GM23338 (cell line): Measurements from ENCODE around the gene EMC6. TPM values are rescaled to one million over a fixed set of nuclear protein-coding genes. Genes with fewer than 3 reads are reported as not detected.

Experiments used
- ATAC-seq: fragments of 200-7000 bp; cut with Tn5 transposase; 3 replicates; pipeline ENCODE4 v1.9.1; 2020
- DNase-seq: peaks from one replicate; pipeline ENCODE4 v3.0.0-alpha.2; 2015; ENCODE audit warnings: low spot score
- H2AFZ ChIP-seq: fragments of 200-600 bp; sonication (generic); 2 replicates; pipeline ENCODE4 v1.8.0; 2016; ENCODE audit warnings: antibody characterized with exemption, mild to moderate bottlenecking, moderate library complexity
- H3F3A ChIP-seq: fragments of 200-600 bp; sonication (generic); replicated peaks from 2 replicates; pipeline ENCODE4 v1.8.0; 2017; ENCODE audit warnings: antibody characterized with exemption, mixed run types, low read depth
- H3K27ac ChIP-seq: fragments of 200-600 bp; sonication (generic); 2 replicates; pipeline ENCODE4 v1.6.1; 2016; ENCODE audit warnings: low read depth
- H3K27me3 ChIP-seq: fragments of 200-600 bp; sonication (generic); 2 replicates; pipeline ENCODE4 v1.8.0; 2016; ENCODE audit warnings: mild to moderate bottlenecking, mixed run types, moderate library complexity; ENCODE audit not compliant: insufficient read depth
- H3K36me3 ChIP-seq: fragments of 200-600 bp; sonication (generic); 2 replicates; pipeline ENCODE4 v1.8.0; 2016; ENCODE audit warnings: mild to moderate bottlenecking; ENCODE audit not compliant: insufficient read depth
- H3K4me1 ChIP-seq: fragments of 200-600 bp; sonication (generic); 2 replicates; pipeline ENCODE4 v1.8.0; 2016; ENCODE audit warnings: mild to moderate bottlenecking, moderate library complexity; ENCODE audit not compliant: insufficient read depth
- H3K4me2 ChIP-seq: fragments of 200-600 bp; sonication (generic); 2 replicates; pipeline ENCODE4 v1.7.1; 2017; ENCODE audit warnings: mixed run types
- H3K4me3 ChIP-seq: fragments of 200-600 bp; sonication (generic); 2 replicates; pipeline ENCODE4 v1.6.1; 2016; ENCODE audit warnings: mixed run types
- H3K79me2 ChIP-seq: fragments of 200-600 bp; sonication (generic); replicated peaks from 2 replicates; pipeline ENCODE4 v1.8.0; 2017; ENCODE audit warnings: mild to moderate bottlenecking; ENCODE audit not compliant: insufficient read depth
- H3K9me2 ChIP-seq: fragments of 200-600 bp; sonication (generic); 2 replicates; pipeline ENCODE4 v1.8.0; 2017; ENCODE audit not compliant: insufficient read depth
- H4K20me1 ChIP-seq: fragments of 200-600 bp; sonication (generic); replicated peaks from 2 replicates; pipeline ENCODE4 v1.8.0; 2017; ENCODE audit warnings: mild to moderate bottlenecking; ENCODE audit not compliant: insufficient read depth
- H3K27ac Mint-ChIP-seq: 2 replicates; pipeline ENCODE4 v1.8.0; 2020; ENCODE audit warnings: inconsistent platforms, mild to moderate bottlenecking, moderate library complexity, mixed read lengths
- H3K27me3 Mint-ChIP-seq: 3 replicates; pipeline ENCODE4 v1.8.0; 2022; ENCODE audit warnings: low read depth, mild to moderate bottlenecking, moderate library complexity, mixed read lengths, inconsistent platforms; ENCODE audit not compliant: insufficient read depth, poor library complexity
- H3K36me3 Mint-ChIP-seq: 3 replicates; pipeline ENCODE4 v1.8.0; 2021; ENCODE audit warnings: low read depth, mild to moderate bottlenecking, inconsistent platforms, moderate library complexity, mixed read lengths
- H3K4me1 Mint-ChIP-seq: 3 replicates; pipeline ENCODE4 v1.8.0; 2020; ENCODE audit warnings: mild to moderate bottlenecking, inconsistent platforms, mixed read lengths
- H3K4me3 Mint-ChIP-seq: 3 replicates; pipeline ENCODE4 v1.8.0; 2021; ENCODE audit warnings: moderate library complexity, mild to moderate bottlenecking, inconsistent platforms, mixed read lengths
- H3K9me3 Mint-ChIP-seq: 3 replicates; pipeline ENCODE4 v1.8.0; 2020; ENCODE audit warnings: moderate library complexity, mild to moderate bottlenecking, inconsistent platforms, mixed read lengths
- REST ChIP-seq: IDR thresholded peaks from one replicate; pipeline ENCODE4 v1.6.1; 2018; ENCODE audit warnings: antibody characterized with exemption; ENCODE audit not compliant: unreplicated experiment
- polyA plus RNA-seq: library from polyadenylated mRNA; unstranded; fragments of >200 nt; fragmentation: Nextera tagmentation; extraction: Ambion mirVana; gene quantifications from 2 replicates; pipeline ENCODE4 v1.2.1, GENCODE V29; 2016
- total RNA-seq: library from RNA; depleted of rRNA; stranded (reverse); fragments of >200 nt; shearing (Covaris generic); gene quantifications from 2 replicates; pipeline ENCODE4 v1.2.3, GENCODE V29; 2014
- TF ChIP-seq, protein P1 (sequence below), 2 experiments: fragments of 200-600 bp in 1 of 2; sonication (generic) in 1 of 2; conservative IDR thresholded peaks; 2 replicates each; pipeline versions ENCODE4 v1.5.1 to v1.6.1; 2016 to 2017; ENCODE audit warnings: antibody characterized with exemption in 2 of 2, low read depth in 2 of 2, mild to moderate bottlenecking in 2 of 2, moderate library complexity in 1 of 2
- TF ChIP-seq, protein P2 (sequence below): fragments of 250-450 bp; sonication (Bioruptor Pico); IDR thresholded peaks from 2 replicates; pipeline ENCODE4 v1.5.0; 2020; ENCODE audit warnings: mild to moderate bottlenecking, moderate library complexity

EMC6 gene
- total and polyA plus RNA-seq, 2 experiments from 2014 or later, result 48.0 to 230 TPM

- no peaks in the 10 kb centered on the region for H3K36me3 ChIP-seq
- peaks cover 7% of the 10 kb centered on the region for H3K27me3 Mint-ChIP-seq
- DNase-seq (no peak), ATAC-seq (no peak)
- no peak overlapping the region for H3K27ac ChIP-seq
- peaks cover 6% of the 10 kb centered on the region for H3F3A ChIP-seq
- peaks cover 13% of the 10 kb centered on the region for H3K4me1 Mint-ChIP-seq
- no peak overlapping the region for H2AFZ ChIP-seq
- H3K9me3 Mint-ChIP-seq, result no peaks in the 10 kb centered on the region
- H3K4me3 Mint-ChIP-seq, result no peak overlapping the region
- peaks cover 2% of the 10 kb centered on the region for H3K27me3 ChIP-seq
- 0 out of 2 replicates have a peak overlapping the region, but pooled peaks have one; percentile 7 for H3K27ac Mint-ChIP-seq
- TF ChIP-seq, protein P1, sequence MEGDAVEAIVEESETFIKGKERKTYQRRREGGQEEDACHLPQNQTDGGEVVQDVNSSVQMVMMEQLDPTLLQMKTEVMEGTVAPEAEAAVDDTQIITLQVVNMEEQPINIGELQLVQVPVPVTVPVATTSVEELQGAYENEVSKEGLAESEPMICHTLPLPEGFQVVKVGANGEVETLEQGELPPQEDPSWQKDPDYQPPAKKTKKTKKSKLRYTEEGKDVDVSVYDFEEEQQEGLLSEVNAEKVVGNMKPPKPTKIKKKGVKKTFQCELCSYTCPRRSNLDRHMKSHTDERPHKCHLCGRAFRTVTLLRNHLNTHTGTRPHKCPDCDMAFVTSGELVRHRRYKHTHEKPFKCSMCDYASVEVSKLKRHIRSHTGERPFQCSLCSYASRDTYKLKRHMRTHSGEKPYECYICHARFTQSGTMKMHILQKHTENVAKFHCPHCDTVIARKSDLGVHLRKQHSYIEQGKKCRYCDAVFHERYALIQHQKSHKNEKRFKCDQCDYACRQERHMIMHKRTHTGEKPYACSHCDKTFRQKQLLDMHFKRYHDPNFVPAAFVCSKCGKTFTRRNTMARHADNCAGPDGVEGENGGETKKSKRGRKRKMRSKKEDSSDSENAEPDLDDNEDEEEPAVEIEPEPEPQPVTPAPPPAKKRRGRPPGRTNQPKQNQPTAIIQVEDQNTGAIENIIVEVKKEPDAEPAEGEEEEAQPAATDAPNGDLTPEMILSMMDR (conservative IDR thresholded peaks at IDR 0.05; ENCODE audit: low read depth in 2 of 2), result peak in 1 of 2 experiments; percentile 13; a peak in 1 of 4 replicates
- no peak for TF ChIP-seq REST
- TF ChIP-seq, protein P2, sequence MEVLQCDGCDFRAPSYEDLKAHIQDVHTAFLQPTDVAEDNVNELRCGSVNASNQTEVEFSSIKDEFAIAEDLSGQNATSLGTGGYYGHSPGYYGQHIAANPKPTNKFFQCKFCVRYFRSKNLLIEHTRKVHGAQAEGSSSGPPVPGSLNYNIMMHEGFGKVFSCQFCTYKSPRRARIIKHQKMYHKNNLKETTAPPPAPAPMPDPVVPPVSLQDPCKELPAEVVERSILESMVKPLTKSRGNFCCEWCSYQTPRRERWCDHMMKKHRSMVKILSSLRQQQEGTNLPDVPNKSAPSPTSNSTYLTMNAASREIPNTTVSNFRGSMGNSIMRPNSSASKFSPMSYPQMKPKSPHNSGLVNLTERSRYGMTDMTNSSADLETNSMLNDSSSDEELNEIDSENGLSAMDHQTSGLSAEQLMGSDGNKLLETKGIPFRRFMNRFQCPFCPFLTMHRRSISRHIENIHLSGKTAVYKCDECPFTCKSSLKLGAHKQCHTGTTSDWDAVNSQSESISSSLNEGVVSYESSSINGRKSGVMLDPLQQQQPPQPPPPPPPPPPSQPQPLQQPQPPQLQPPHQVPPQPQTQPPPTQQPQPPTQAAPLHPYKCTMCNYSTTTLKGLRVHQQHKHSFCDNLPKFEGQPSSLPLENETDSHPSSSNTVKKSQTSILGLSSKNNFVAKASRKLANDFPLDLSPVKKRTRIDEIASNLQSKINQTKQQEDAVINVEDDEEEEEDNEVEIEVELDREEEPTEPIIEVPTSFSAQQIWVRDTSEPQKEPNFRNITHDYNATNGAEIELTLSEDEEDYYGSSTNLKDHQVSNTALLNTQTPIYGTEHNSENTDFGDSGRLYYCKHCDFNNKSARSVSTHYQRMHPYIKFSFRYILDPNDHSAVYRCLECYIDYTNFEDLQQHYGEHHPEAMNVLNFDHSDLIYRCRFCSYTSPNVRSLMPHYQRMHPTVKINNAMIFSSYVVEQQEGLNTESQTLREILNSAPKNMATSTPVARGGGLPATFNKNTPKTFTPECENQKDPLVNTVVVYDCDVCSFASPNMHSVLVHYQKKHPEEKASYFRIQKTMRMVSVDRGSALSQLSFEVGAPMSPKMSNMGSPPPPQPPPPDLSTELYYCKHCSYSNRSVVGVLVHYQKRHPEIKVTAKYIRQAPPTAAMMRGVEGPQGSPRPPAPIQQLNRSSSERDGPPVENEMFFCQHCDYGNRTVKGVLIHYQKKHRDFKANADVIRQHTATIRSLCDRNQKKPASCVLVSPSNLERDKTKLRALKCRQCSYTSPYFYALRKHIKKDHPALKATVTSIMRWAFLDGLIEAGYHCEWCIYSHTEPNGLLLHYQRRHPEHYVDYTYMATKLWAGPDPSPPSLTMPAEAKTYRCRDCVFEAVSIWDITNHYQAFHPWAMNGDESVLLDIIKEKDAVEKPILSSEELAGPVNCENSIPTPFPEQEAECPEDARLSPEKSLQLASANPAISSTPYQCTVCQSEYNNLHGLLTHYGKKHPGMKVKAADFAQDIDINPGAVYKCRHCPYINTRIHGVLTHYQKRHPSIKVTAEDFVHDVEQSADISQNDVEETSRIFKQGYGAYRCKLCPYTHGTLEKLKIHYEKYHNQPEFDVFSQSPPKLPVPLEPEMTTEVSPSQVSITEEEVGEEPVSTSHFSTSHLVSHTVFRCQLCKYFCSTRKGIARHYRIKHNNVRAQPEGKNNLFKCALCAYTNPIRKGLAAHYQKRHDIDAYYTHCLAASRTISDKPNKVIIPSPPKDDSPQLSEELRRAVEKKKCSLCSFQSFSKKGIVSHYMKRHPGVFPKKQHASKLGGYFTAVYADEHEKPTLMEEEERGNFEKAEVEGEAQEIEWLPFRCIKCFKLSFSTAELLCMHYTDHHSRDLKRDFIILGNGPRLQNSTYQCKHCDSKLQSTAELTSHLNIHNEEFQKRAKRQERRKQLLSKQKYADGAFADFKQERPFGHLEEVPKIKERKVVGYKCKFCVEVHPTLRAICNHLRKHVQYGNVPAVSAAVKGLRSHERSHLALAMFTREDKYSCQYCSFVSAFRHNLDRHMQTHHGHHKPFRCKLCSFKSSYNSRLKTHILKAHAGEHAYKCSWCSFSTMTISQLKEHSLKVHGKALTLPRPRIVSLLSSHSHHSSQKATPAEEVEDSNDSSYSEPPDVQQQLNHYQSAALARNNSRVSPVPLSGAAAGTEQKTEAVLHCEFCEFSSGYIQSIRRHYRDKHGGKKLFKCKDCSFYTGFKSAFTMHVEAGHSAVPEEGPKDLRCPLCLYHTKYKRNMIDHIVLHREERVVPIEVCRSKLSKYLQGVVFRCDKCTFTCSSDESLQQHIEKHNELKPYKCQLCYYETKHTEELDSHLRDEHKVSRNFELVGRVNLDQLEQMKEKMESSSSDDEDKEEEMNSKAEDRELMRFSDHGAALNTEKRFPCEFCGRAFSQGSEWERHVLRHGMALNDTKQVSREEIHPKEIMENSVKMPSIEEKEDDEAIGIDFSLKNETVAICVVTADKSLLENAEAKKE (CRISPR knock-in tag), result no peak
- peaks cover 5% of the 10 kb centered on the region; the same call in 1 of the 2 replicates for H3K4me1 ChIP-seq
- no peaks in the 10 kb centered on the region for H4K20me1 ChIP-seq
- no peak overlapping the region for H3K4me2 ChIP-seq
- H3K4me3 ChIP-seq, result no peak overlapping the region
- no peaks in the 10 kb centered on the region for H3K9me2 ChIP-seq
- no peaks in the 10 kb centered on the region for H3K79me2 ChIP-seq
- H3K36me3 Mint-ChIP-seq, result no peaks in the 10 kb centered on the region
Measured at GRCh38 chr17:3689262-3690093, 20.9 kb downstream of the EMC6 start.
